Keratinocyte (primary cell): ENCODE measurements around the gene CARD11. TPM values are rescaled to one million over a fixed set of nuclear protein-coding genes. Genes with fewer than 3 reads are reported as not detected.

Experiments
- DNase-seq: peaks from one replicate; pipeline ENCODE4 v3.0.0-alpha.2; 2011; ENCODE audit warnings: low read depth, missing footprints, low spot score
- FAIRE-seq: peaks from 2 replicates; lab custom pipeline; 2011; peaks lifted over from hg19 to GRCh38; lab: Jason Lieb, UNC
- H2AFZ ChIP-seq: 2 replicates; pipeline ENCODE4 v1.6.0; 2012; ENCODE audit warnings: low read length, control low read depth, inconsistent platforms; ENCODE audit not compliant: control insufficient read depth
- H3K27ac ChIP-seq: 2 replicates; pipeline ENCODE4 v1.5.1; 2011; ENCODE audit warnings: low read length; ENCODE audit not compliant: control insufficient read depth, insufficient read depth
- H3K27me3 ChIP-seq: 3 replicates; pipeline ENCODE4 v1.6.0; 2011; ENCODE audit warnings: low read length; ENCODE audit not compliant: control insufficient read depth, insufficient read depth; ENCODE audit errors: extremely low read depth
- H3K36me3 ChIP-seq, 2 experiments: 2 replicates in 1 of 2; 3 replicates in 1 of 2; pipeline ENCODE4 v1.5.1; 2011; ENCODE audit warnings: low read length in 2 of 2, mild to moderate bottlenecking in 1 of 2; ENCODE audit not compliant: control insufficient read depth in 2 of 2, insufficient read depth in 2 of 2; ENCODE audit errors: extremely low read depth in 1 of 2
- H3K4me1 ChIP-seq: 3 replicates; pipeline ENCODE4 v1.5.1; 2011; ENCODE audit warnings: low read length; ENCODE audit not compliant: control insufficient read depth, insufficient read depth; ENCODE audit errors: extremely low read depth
- H3K4me2 ChIP-seq: 3 replicates; pipeline ENCODE4 v1.6.0; 2011; ENCODE audit warnings: low read depth, low read length; ENCODE audit not compliant: control insufficient read depth, insufficient read depth; ENCODE audit errors: extremely low read depth
- H3K4me3 ChIP-seq, 3 experiments: fragments of 200-600 bp in 1 of 3; sonication (generic) in 1 of 3; 2 replicates in 2 of 3; 3 replicates in 1 of 3; pipeline ENCODE4 v1.5.1; 2011 to 2016; ENCODE audit warnings: low read length in 3 of 3, mild to moderate bottlenecking in 3 of 3, control low read depth in 2 of 3, inconsistent platforms in 1 of 3, low read depth in 1 of 3, mixed read lengths in 1 of 3, mixed run types in 1 of 3, moderate library complexity in 1 of 3; ENCODE audit not compliant: control insufficient read depth in 2 of 3, insufficient read depth in 2 of 3; ENCODE audit errors: extremely low read depth in 1 of 3
- H3K79me2 ChIP-seq: 2 replicates; pipeline ENCODE4 v1.6.0; 2012; ENCODE audit warnings: low read length; ENCODE audit not compliant: control insufficient read depth, insufficient read depth
- H3K9ac ChIP-seq: 3 replicates; pipeline ENCODE4 v1.6.0; 2011; ENCODE audit warnings: low read length; ENCODE audit not compliant: control insufficient read depth, insufficient read depth; ENCODE audit errors: extremely low read depth
- H3K9me1 ChIP-seq: 3 replicates; pipeline ENCODE4 v1.6.0; 2011; ENCODE audit warnings: low read length; ENCODE audit not compliant: control insufficient read depth, insufficient read depth; ENCODE audit errors: extremely low read depth
- H3K9me3 ChIP-seq: 2 replicates; pipeline ENCODE4 v1.5.1; 2012; ENCODE audit warnings: low read depth, low read length; ENCODE audit not compliant: control insufficient read depth
- H4K20me1 ChIP-seq: 3 replicates; pipeline ENCODE4 v1.6.0; 2011; ENCODE audit warnings: low read length; ENCODE audit not compliant: control insufficient read depth, insufficient read depth; ENCODE audit errors: extremely low read depth
- CTCF ChIP-seq, 3 experiments: IDR thresholded peaks in 1 of 3; conservative IDR thresholded peaks in 1 of 3; optimal IDR thresholded peaks in 1 of 3; 2 replicates in 2 of 3; 3 replicates in 1 of 3; pipeline versions ENCODE3 to v1.5.1; 2011; ENCODE audit warnings: low read length in 3 of 3, mild to moderate bottlenecking in 3 of 3, moderate library complexity in 2 of 3, control low read depth in 1 of 3, inconsistent platforms in 1 of 3; ENCODE audit not compliant: insufficient read depth in 2 of 3; ENCODE audit errors: extremely low read depth in 1 of 3
- EZH2 ChIP-seq: IDR thresholded peaks from one replicate; pipeline ENCODE4 v1.6.1; 2012; ENCODE audit warnings: inconsistent platforms, mild to moderate bottlenecking, low read length, moderate library complexity
- dilution Hi-C: fragments of 300-500 bp; cut with MboI; formaldehyde crosslinking; loops from one replicate; pipeline ENCODE4 v1.7.0; 2020; ENCODE audit warnings: low sequenced_read_pairs; ENCODE audit not compliant: extremely low pct_ligation_motif_present
- polyA plus RNA-seq, 5 experiments: library from polyadenylated mRNA; depleted of rRNA in 3 of 5; stranded (reverse) in 3 of 5; stranded (forward) in 1 of 5; unstranded in 1 of 5; fragments of >200 nt; gene quantifications; 1 replicate in 1 of 5; 2 replicates in 3 of 5; 3 replicates in 1 of 5; pipeline versions ENCODE4 v1.2.1 to v1.2.3, GENCODE V29; 2011 to 2012; ENCODE audit warnings: missing spikeins in 2 of 5, low read depth in 1 of 5, low replicate concordance in 1 of 5

CARD11 gene
- polyA plus RNA-seq, 1 donor (not counting 4 experiments of a cell fraction or from before 2014, with no cell fraction given) = 4.3 TPM

- Histone ChIP-seq H3K9me1 (no peaks in the 10 kb centered on the region), H3K9me3 (no peaks in the 10 kb centered on the region), H3K79me2 (no peaks in the 10 kb centered on the region), H2AFZ (no peak overlapping the region), H3K4me2 (no peak overlapping the region), H4K20me1 (no peaks in the 10 kb centered on the region), H3K27ac (no peak overlapping the region), H3K36me3 (no peaks in the 10 kb centered on the region), H3K9ac (no peak overlapping the region), H3K27me3 (no peaks in the 10 kb centered on the region), H3K4me3 (no peak overlapping the region), H3K4me1 (peaks cover 31% of the 10 kb centered on the region)
- dilution Hi-C loops = no loop called here
- DNase-seq (no peak), FAIRE-seq (no peak)
- no peak for TF ChIP-seq EZH2
- TF ChIP-seq CTCF (optimal IDR thresholded peaks at IDR 0.05 in 1 of 3, IDR thresholded peaks at IDR 0.05 in 1 of 3, conservative IDR thresholded peaks at IDR 0.05 in 1 of 3; ENCODE audit: extremely low read depth in 1 of 3, insufficient read depth in 2 of 3, low read length in 3 of 3) = no peak
These were observed 177.1 kb downstream of the CARD11 start for GRCh38 chr7:2866601-2867000.

GRCh38 chr7:2864999-2865670 is 178.5 kb downstream of the CARD11 start:
- H3K4me1 ChIP-seq = peaks cover 27% of the 10 kb centered on the region
- H3K4me3 ChIP-seq = no peak overlapping the region
- no peaks in the 10 kb centered on the region for H3K79me2 ChIP-seq
- no peak overlapping the region for H2AFZ ChIP-seq
- DNase-seq = no peak
- H4K20me1 ChIP-seq = no peaks in the 10 kb centered on the region
- no peaks in the 10 kb centered on the region for H3K9me1 ChIP-seq
- FAIRE-seq = peak; percentile 74
- dilution Hi-C loops = no loop called here
- no peak overlapping the region for H3K9ac ChIP-seq
- no peaks in the 10 kb centered on the region for H3K27me3 ChIP-seq
- H3K4me2 ChIP-seq = no peak overlapping the region
- no peaks in the 10 kb centered on the region for H3K36me3 ChIP-seq
- no peak for TF ChIP-seq EZH2
- TF ChIP-seq CTCF (optimal IDR thresholded peaks at IDR 0.05 in 1 of 3, IDR thresholded peaks at IDR 0.05 in 1 of 3, conservative IDR thresholded peaks at IDR 0.05 in 1 of 3; ENCODE audit: extremely low read depth in 1 of 3, insufficient read depth in 2 of 3, low read length in 3 of 3) = peak; percentile 84 to 95 (median 89)
- H3K27ac ChIP-seq = no peak overlapping the region
- H3K9me3 ChIP-seq = no peaks in the 10 kb centered on the region
